ENCODE measurements around the gene DNAH11. TPM values are rescaled to one million over a fixed set of nuclear protein-coding genes. Genes with fewer than 3 reads are reported as not detected.
"Not testable (repeated sequence)": the region's sequence is repeated elsewhere in the genome, so short reads cannot be mapped to it uniquely, and the experiment has no call there.

Gene DNAH11
- total RNA-seq, 1 experiment from 2014 or later, result 1.6 TPM

DNA sequence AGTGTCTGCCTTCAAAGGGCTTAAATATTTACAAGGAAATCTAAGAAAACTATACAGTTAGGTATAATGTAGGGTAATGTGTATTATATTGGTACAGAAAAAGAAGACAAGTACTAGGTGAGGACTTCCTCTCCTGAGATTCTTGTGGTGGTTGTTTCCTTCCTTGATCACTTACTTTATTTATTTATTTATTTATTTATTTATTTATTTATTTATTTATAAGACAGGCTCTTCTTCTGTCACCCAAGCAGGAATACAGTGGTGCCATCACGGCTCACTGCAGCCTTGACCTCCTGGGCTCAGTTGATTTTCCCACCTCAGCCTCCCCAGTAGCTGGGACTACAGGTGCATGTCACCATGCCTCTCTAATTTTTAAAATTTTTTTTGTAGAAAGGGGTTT is 18.2 kb upstream of the DNAH11 start:
- H3K9me3 ChIP-seq (ENCODE audit: low read length), result no peaks in the 10 kb centered on the region
- ATAC-seq (no peak), DNase-seq (no peak)
- H3K79me2 ChIP-seq (ENCODE audit: low read length), result no peaks in the 10 kb centered on the region
- no TSS peak for BruUV-seq (replicated peaks)
- no peak overlapping the region for H2AFZ ChIP-seq (ENCODE audit: low read length)
- H4K20me1 ChIP-seq (ENCODE audit: low read length), result no peaks in the 10 kb centered on the region
- H3K4me2 ChIP-seq (ENCODE audit: low read length), result no peak overlapping the region
- H3K4me3 ChIP-seq (ENCODE audit: low read length), result no peak overlapping the region
- no peaks in the 10 kb centered on the region for H3F3A ChIP-seq (ENCODE audit: low read length, unreplicated experiment)
- no peaks in the 10 kb centered on the region for H3K27me3 ChIP-seq (ENCODE audit: low read length)
- ChIA-PET CTCF (no interaction called here), POLR2A (ENCODE audit: unreplicated experiment) (no interaction called here)
- H3K4me1 ChIP-seq (ENCODE audit: insufficient read depth, low read length), result no peaks in the 10 kb centered on the region
- H3K27ac ChIP-seq (ENCODE audit: low read length), result no peak overlapping the region
- H3K9me2 ChIP-seq (replicated peaks; ENCODE audit: low read length), result no peaks in the 10 kb centered on the region
- no peak for TF ChIP-seq EZH2 (IDR thresholded peaks at IDR 0.05; ENCODE audit: low read length, unreplicated experiment)
- TF ChIP-seq, protein P1, sequence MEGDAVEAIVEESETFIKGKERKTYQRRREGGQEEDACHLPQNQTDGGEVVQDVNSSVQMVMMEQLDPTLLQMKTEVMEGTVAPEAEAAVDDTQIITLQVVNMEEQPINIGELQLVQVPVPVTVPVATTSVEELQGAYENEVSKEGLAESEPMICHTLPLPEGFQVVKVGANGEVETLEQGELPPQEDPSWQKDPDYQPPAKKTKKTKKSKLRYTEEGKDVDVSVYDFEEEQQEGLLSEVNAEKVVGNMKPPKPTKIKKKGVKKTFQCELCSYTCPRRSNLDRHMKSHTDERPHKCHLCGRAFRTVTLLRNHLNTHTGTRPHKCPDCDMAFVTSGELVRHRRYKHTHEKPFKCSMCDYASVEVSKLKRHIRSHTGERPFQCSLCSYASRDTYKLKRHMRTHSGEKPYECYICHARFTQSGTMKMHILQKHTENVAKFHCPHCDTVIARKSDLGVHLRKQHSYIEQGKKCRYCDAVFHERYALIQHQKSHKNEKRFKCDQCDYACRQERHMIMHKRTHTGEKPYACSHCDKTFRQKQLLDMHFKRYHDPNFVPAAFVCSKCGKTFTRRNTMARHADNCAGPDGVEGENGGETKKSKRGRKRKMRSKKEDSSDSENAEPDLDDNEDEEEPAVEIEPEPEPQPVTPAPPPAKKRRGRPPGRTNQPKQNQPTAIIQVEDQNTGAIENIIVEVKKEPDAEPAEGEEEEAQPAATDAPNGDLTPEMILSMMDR (conservative IDR thresholded peaks at IDR 0.05; ENCODE audit: low read depth, low read length), result no peak
- no peak for TF ChIP-seq EZH2phosphoT487 (IDR thresholded peaks at IDR 0.05; ENCODE audit: borderline replicate concordance, low read length)
- H3K9ac ChIP-seq (ENCODE audit: low read length), result no peak overlapping the region
- intact Hi-C loops (cut with micrococcal nuclease), result loop anchor here (10.0 kb wide), 1 partner anchor 170 kb away; no protein-coding TSS in a partner anchor
- no peaks in the 10 kb centered on the region for H3K36me3 ChIP-seq (ENCODE audit: low read depth, low read length)

DNA sequence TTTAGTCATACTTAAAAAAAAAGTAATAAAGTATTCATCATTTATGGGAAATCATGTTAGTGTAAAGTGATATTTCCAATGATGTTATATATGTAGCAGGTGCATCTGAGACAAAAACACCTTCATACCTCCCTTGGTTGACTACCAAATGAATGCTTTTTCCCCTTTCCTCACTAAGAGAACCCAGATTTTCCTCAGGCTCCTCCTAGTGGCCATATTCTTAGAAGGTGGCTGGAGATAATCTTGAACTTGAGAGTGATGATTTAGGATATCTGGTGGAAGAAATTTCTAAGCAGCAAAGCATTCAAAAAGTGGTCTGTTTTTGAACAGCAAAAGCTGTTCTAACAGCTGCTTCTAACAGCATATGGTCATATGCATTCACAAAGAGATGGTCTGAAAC is 16.8 kb upstream of the DNAH11 start:
- no peaks in the 10 kb centered on the region for H3K9me3 ChIP-seq (ENCODE audit: low read length)
- H3K27ac ChIP-seq (ENCODE audit: low read length), result no peak overlapping the region
- TF ChIP-seq EZH2phosphoT487 (IDR thresholded peaks at IDR 0.05; ENCODE audit: borderline replicate concordance, low read length), result no peak
- TF ChIP-seq, protein P1 (conservative IDR thresholded peaks at IDR 0.05; ENCODE audit: low read depth, low read length), result peak; percentile 51
- intact Hi-C loops (cut with micrococcal nuclease), result loop anchor here (10.0 kb wide), 1 partner anchor 169 kb away; no protein-coding TSS in a partner anchor
- no peaks in the 10 kb centered on the region for H3K36me3 ChIP-seq (ENCODE audit: low read depth, low read length)
- no TSS peak for BruUV-seq (replicated peaks)
- H3K79me2 ChIP-seq (ENCODE audit: low read length), result no peaks in the 10 kb centered on the region
- ChIA-PET CTCF (no interaction called here), POLR2A (ENCODE audit: unreplicated experiment) (no interaction called here)
- H3K4me3 ChIP-seq (ENCODE audit: low read length), result no peak overlapping the region
- DNase-seq (peak; percentile 40), ATAC-seq (no peak)
- no peaks in the 10 kb centered on the region for H3K27me3 ChIP-seq (ENCODE audit: low read length)
- H2AFZ ChIP-seq (ENCODE audit: low read length), result no peak overlapping the region
- H3K4me1 ChIP-seq (ENCODE audit: insufficient read depth, low read length), result no peaks in the 10 kb centered on the region
- no peaks in the 10 kb centered on the region for H4K20me1 ChIP-seq (ENCODE audit: low read length)
- H3K9me2 ChIP-seq (replicated peaks; ENCODE audit: low read length), result no peaks in the 10 kb centered on the region
- no peak overlapping the region for H3K4me2 ChIP-seq (ENCODE audit: low read length)
- no peaks in the 10 kb centered on the region for H3F3A ChIP-seq (ENCODE audit: low read length, unreplicated experiment)
- H3K9ac ChIP-seq (ENCODE audit: low read length), result no peak overlapping the region

- TF ChIP-seq EZH2phosphoT487 (IDR thresholded peaks at IDR 0.05; ENCODE audit: borderline replicate concordance, low read length) (no peak), EZH2 (IDR thresholded peaks at IDR 0.05; ENCODE audit: low read length, unreplicated experiment) (no peak)
- TF ChIP-seq, protein P1 (conservative IDR thresholded peaks at IDR 0.05; ENCODE audit: low read depth, low read length), result no peak
- no peaks in the 10 kb centered on the region for H3K79me2 ChIP-seq (ENCODE audit: low read length)
- H3K4me2 ChIP-seq (ENCODE audit: low read length), result no peak overlapping the region
- no peaks in the 10 kb centered on the region for H3K36me3 ChIP-seq (ENCODE audit: low read depth, low read length)
- ATAC-seq (no peak), DNase-seq (no peak)
- no peak overlapping the region for H3K4me3 ChIP-seq (ENCODE audit: low read length)
- H3K9me3 ChIP-seq (ENCODE audit: low read length), result no peaks in the 10 kb centered on the region
- H3K4me1 ChIP-seq (ENCODE audit: insufficient read depth, low read length), result no peaks in the 10 kb centered on the region
- H3F3A ChIP-seq (ENCODE audit: low read length, unreplicated experiment), result no peaks in the 10 kb centered on the region
- intact Hi-C loops (cut with micrococcal nuclease), result loop anchor here (10.0 kb wide), 1 partner anchor 168 kb away; no protein-coding TSS in a partner anchor
- no peaks in the 10 kb centered on the region for H3K27me3 ChIP-seq (ENCODE audit: low read length)
- H3K9ac ChIP-seq (ENCODE audit: low read length), result no peak overlapping the region
- BruUV-seq (replicated peaks), result no TSS peak
- no peaks in the 10 kb centered on the region for H4K20me1 ChIP-seq (ENCODE audit: low read length)
- no peak overlapping the region for H3K27ac ChIP-seq (ENCODE audit: low read length)
- CTCF ChIA-PET, result no interaction called here
- H3K9me2 ChIP-seq (replicated peaks; ENCODE audit: low read length), result no peaks in the 10 kb centered on the region
- POLR2A ChIA-PET (ENCODE audit: unreplicated experiment), result no interaction called here
- H2AFZ ChIP-seq (ENCODE audit: low read length), result no peak overlapping the region
Observed at GRCh38 chr7:21526448-21526847, 16.4 kb upstream of the DNAH11 start.

DNA sequence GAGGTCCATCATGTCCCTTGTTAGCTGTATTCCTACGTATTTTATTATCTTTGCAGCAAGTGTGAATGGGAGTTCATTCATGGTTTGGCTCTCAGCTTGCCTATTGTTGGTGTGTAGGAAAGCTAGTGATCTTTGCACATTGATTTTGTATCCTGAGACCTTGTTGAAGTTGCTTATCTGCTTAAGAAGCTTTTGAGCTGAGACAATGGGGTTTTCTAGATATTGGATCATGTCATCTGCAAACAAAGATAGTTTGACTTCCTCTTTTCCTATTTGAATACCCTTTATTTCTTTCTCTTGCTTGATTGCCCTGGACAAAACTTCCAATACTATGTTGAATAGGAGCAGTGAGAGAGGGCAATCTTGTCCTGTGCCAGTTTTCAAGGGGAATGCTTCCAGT is 10.4 kb upstream of the DNAH11 start:
- H3K9me3 ChIP-seq (ENCODE audit: low read length); BruUV-seq (replicated peaks); H3K27ac ChIP-seq (ENCODE audit: low read length); H3K36me3 ChIP-seq (ENCODE audit: low read depth, low read length); H3K4me1 ChIP-seq (ENCODE audit: insufficient read depth, low read length); H3K4me2 ChIP-seq (ENCODE audit: low read length); POLR2A ChIA-PET (ENCODE audit: unreplicated experiment); H2AFZ ChIP-seq (ENCODE audit: low read length); H3K27me3 ChIP-seq (ENCODE audit: low read length); H3K9me2 ChIP-seq (replicated peaks; ENCODE audit: low read length); H3K9ac ChIP-seq (ENCODE audit: low read length); H3K79me2 ChIP-seq (ENCODE audit: low read length); CTCF ChIA-PET; intact Hi-C loops (cut with micrococcal nuclease); H3K4me3 ChIP-seq (ENCODE audit: low read length); H3F3A ChIP-seq (ENCODE audit: low read length, unreplicated experiment); H4K20me1 ChIP-seq (ENCODE audit: low read length); DNase-seq; ATAC-seq: not testable (repeated sequence)

All from PC-3 (cell line).